ENCODE measurements around the gene SAG.
A peak's percentile ranks its signal among the peaks of the same experiment; 100 is the strongest.
"Not testable (repeated sequence)": the region's sequence is repeated elsewhere in the genome, so short reads cannot be mapped to it uniquely, and the experiment has no call there.

Gene SAG

GRCh38 chr2:233334915-233335314 is 27.3 kb downstream of the SAG start:
- no peak for DNase-seq

DNA sequence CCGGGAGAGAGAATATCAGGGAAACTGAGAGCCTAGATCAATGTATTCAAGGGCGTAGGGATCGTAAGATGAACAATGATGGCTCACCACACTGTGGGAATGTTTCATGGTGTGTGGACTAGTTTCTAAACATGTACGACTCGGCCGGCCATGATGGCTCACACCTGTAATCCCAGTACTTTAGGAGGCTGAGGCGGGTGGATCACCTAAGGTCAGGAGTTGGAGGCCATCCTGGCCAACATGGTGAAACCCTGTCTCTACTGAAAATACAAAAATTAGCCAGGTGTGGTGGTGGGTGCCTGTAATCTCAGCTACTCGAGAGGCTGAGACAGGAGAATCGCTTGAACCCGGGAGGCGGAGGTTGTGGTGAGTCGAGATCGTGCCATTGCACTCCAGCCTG is 28.5 kb downstream of the SAG start:
- DNase-seq, result not testable (repeated sequence)

DNA sequence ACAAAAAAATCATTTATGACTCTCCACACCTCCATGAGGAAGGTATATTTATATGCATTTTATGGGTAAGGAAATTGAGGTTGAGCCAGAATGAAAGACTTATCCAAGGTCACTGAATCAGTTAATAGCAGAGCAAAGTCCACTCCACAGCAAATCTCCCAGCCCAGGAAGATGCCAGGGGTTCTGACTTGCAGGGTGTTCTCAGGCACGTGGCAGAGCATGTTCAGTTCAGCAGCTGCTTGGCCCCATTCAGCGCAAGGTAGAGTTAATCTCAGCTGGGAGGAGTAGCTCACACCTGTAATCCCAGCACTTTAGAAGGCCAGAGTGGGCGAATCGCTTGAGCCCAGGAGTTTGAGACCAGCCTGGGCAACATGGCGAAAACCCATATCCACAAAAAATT is 28.9 kb downstream of the SAG start:
- DNase-seq, result no peak

DNA sequence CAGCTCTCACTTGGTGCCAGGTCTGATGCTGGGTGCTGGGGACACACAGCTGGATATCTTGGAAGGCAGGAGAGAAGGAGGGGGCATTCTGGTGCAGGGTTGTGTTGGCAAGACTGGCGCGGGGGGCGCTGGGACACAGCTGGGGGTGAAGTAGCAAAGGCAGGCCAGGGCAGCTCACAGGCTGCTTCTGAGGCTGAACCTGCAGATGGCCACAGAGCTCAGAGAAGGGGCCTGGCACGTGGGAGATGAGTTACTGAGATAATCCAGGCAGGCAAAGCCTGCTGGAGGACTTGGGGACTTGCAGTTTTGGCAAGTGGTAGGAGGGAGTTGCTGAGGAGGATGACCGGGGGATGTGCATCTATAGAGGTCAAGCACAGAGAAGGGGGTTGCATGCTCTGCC is 30.4 kb downstream of the SAG start:
- DNase-seq, result no peak

- no peak for DNase-seq
Measured at GRCh38 chr2:233338812-233339368, 31.3 kb downstream of the SAG start.

DNA sequence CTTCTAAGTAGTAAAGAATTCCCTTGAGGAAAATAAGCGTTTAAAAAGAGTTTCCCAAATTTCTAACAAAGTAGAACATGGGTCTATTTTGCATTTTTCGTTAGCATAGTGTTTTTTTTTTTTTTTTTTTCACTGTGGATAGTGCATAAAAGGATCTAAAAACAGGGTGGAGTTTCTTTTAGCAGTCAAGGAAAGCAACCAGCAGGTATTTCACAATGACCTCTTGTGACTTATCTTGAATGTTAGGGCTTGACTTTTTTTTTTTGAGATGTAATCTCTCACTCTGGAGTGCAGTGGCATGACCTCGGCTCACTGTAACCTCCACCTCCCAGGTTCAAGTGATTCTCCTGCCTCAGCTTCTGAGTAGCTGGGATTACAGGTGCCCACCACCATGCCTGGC is 31.8 kb downstream of the SAG start:
- no peak for DNase-seq

DNA sequence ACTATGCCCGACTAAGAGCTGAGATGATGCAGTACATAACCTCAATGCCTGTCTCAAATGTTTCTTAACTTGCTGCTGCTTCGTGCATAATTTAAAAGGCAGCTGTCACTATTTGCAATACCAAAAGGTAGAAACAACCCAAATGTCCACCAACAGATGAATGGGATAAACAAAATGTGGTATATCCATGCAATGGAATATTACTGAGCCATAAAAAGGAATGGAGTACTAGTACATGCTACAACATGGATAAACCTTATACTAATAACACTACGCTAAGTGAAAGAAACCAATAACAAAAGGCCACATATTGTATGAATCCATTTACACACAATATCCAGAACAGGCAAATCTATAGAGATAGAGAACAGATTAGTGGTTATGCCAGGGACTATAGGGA is 33.7 kb downstream of the SAG start:
- no peak for DNase-seq

GRCh38 chr2:233342301-233342700 is 34.7 kb downstream of the SAG start:
- no peak for DNase-seq

DNA sequence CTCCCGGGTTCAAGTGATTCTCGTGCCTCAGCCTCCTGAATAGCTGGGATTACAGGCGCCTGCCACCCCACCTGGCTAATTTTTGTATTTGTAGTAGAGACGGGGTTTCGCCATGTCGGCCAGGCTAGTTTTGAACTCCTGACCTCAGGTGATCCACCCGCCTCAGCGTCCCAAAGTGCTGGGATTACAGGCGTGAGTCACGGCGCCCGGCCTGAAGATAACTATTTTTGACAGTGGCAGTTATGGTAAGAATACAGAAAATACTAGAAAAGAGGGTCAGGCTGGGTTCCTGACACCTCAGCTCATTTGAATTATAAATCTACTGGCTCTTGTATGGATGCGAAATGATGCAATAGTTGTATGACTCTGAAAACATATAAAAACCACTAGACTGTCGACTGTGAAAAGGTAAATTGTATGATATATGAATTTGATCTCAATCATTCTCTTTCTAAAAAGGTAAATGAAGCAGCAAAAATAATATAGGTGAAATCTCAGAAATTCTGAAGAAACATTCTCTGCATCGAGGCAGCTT is 35.6 kb downstream of the SAG start:
- DNase-seq, result no peak

DNA sequence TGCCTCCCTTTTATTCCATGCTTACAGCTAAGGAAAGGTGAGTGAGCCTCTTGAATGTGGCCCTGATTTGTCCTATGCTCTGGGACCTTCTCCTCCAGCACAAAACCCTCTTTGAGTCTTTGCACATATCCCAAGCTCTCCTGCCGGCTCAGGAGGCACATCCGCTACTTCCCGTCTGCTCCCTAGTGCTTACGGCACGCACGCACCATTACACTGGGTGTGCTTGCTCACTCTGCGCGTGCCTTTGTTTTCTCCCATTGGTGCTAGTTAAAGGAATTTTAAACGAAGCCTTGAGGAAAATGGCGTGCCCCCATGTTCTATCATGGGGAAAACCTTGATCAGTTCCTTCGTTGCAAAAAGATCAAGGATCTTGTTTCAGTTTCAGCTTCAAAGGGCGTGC is 38.8 kb downstream of the SAG start:
- DNase-seq, result no peak

DNA sequence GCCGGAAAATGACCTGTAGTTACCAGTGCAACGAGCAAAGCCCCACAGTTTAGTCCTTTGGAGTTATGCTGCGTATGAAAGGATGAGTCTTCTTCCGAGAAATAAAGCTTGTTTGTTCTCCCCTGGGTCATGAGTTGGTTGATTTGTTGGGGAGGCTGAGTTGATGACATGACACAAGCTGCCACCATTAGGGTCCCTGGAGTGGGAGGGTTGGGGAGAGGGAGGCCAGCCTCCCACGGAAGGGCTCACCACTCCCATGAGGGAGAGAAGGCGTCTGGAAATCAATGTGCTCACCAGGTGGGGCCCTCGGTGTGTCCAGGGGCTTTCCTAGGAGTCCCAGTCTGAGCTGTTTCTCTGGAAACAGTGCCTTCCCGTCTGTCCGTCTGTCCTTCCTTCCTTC is 39.3 kb downstream of the SAG start:
- DNase-seq, result no peak

DNA sequence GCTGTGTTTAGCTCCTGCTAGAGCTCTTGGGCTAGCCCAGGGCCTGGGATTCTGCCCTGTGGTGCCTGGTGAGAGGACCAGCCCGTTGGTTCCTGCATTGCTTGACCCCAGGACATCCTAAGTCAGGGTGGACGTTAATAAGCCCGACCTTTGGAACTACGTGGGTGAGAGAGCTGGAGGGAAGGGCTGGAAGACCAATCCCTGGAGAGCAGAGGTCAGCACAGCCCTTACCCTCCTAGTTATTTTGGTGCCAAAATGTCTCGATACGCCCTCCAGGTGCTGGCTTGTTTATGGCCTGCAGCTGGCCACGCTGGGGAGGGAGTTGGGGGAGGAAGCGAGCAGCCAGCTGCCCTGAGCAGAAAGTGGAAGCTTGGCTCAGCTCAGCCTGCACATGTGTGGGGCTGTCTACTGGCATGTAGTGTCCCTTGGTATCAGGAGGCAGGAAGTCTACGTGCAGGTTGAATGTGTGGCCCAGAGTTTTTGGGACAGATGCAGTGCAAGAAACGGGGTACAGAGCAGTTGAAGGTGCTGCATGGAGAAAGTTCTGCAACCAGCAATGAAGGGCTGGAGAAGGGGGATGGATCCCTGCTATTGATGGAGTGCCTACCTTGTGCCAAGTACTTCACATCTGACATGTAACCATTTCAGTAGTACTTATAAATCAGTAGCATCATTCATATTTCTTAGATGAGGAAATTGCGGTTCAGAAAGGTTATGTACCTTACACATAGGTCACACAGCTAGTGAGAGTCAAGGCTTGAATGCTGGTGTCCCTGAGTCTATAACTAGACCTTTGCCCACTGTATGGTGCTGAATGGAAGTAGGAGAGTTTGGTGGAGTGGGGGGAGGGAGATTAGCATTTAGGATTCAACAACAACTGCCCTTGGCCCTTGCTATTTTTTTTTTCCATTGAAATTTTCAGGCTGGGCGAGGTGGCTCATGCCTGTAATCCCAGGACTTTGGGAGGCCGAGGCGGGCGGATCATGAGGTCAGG is 41.7 kb downstream of the SAG start:
- no peak for DNase-seq

DNA sequence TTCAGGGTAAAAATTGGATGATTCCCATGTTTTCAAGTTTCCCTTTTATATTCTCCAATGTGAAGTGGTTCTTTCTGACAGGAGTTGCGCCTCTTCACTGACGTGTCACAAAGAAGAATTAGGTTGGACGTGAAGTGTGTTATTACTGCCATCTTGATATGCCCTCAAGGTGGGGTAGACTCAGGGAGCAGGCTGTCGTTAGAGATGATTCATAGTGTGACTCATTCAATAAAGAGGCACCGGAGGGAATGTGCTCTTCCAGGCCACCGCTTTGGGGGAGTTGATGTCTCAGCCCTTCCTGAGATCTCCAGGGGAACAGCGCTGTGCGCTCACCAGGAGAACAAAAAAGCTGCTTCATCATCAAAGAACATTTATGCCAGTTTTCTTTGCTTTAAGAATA is 43.1 kb downstream of the SAG start:
- peak; percentile 45 for DNase-seq

DNA sequence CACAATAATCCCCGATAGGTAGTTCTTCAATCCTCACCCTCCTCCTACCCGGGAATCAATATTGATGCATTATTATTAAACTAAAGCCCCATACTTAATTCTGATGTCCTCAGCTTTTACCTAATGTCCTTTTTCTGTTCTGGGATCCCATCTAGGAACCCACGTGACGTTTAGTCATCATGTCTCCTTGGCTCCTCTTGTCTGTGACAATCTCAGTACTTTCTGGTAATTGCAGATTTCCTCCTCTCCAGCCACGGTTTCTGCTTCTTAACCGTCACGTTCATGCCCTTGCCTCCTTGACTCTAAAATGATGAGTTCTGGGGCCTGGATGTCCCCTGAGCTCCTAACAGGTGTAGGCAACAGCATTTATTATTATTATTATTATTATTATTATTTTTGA is 43.8 kb downstream of the SAG start:
- no peak for DNase-seq

- DNase-seq, result no peak
Measured at GRCh38 chr2:233352141-233352842, 44.7 kb downstream of the SAG start.

DNA sequence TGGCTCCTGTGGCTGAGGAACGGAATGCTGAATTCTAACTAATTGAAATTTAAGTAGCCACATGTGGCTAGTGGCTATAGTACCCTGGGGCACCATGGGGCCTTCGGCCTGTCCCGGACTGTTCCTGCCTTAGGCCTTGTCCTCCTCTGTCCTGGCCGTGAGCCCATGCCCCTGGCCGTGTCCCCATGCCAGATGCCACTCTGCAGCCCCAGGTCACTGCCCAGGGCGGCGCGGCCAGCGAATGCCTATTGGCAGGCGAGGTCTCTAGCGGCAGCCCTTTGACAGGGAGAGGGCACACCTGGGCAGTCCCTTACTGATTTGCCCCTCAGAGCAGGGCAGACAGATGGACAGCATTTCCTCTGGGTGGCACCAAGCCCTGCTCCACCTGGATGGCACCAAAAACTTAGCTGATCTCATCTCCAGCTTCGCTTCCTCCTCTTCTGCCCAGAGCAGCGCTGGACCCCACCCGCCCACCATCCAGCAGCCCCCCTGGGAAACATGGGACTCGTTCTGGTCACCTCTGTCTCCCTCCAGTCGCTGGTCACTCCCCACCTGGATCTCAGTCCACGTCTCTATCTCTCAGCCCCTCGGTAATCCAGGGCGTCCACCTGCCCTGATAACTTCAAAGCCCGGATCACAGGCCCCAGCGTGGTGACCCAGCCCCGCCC is 45.6 kb downstream of the SAG start:
- DNase-seq, result no peak

- DNase-seq, result peak; percentile 69
Measured at GRCh38 chr2:233353769-233354499, 46.3 kb downstream of the SAG start, which contains the start of gene DGKD. DGKD (plus strand) TSS chr2:233354494; CDS start chr2:233354519, 25 bp downstream.

GRCh38 chr2:233354500-233354924 is 46.9 kb downstream of the SAG start:
- DNase-seq, result no peak

- DNase-seq, result no peak
Measured at GRCh38 chr2:233354971-233355574, 47.5 kb downstream of the SAG start.

DNA sequence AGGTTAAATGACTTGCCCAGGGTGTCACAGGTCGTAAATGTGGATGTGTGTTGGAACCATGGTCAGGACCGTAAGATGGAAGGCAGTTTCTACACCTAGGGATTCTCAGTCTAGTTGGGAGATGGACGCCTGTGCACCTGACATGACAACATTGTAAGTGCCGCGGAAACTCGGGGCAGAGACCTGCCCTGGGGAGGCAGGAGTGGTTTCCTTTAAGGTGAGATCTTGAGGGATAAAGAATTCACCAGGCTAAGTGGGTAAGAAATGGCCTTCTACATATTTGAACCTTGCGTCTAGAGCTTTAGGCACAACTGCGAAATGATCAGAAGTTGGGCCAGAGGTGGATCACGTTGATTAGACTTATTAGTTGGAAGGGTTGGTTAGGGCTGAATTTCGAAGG is 48.3 kb downstream of the SAG start:
- DNase-seq, result no peak

DNA sequence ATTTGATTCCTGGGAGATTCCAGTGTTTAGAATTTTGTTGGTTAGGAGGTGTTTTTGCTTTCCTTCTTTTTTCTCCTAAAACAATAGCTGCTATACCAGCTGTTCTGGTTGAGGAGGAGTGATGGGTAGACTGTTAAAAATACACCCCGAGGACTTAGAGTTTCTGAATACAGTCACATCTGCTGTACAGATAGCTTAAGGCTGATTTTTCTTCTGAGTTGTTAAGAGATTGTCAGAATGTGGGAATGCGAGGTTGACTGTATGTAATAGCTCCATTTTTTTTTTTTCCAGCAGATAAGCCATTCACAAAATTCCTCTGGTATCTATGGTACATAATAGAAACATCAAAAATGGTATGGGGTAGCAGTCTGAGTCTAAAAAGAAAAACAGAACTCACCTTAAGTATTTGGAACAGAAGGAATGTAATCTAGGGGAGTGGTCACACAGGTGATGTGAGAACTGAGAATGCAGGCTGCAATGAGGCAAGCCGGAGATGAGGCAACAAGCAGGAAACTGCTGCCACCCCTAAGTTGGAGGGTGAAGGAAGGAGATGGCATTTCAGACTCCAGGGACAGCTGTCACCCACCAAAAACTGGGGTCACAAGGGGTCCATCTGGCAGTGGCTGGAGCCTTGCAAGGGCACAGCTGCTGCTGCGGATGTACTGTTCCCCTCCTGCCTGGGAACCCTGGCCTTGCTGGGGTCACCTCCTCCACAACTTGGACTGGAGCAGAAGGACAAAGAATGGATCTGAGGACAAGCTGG is 49.1 kb downstream of the SAG start:
- DNase-seq, result no peak
